ENCODE results near the gene GARIN3.

GARIN3 gene

GRCh38 chr5:157120102-157120501 is 46.0 kb downstream of the GARIN3 start:
- Histone ChIP-seq H3K9ac (ENCODE audit: low read depth in 1 of 2, low read length in 2 of 2) (no peak overlapping the region), H3K4me1 (ENCODE audit: control insufficient read depth in 2 of 2, insufficient read depth in 2 of 2, low read length in 2 of 2) (no peaks in the 10 kb centered on the region), H3K27ac (ENCODE audit: low read depth in 2 of 2, low read length in 2 of 2) (no peak overlapping the region), H3K36me3 (ENCODE audit: control insufficient read depth in 2 of 2, insufficient read depth in 2 of 2, low read length in 2 of 2) (no peaks in the 10 kb centered on the region), H3K27me3 (ENCODE audit: control insufficient read depth in 2 of 2, insufficient read depth in 2 of 2, low read length in 2 of 2) (no peaks in the 10 kb centered on the region), H3K4me3 (ENCODE audit: low read length in 2 of 2) (no peak overlapping the region), H3K9me3 (ENCODE audit: control insufficient read depth in 2 of 2, low read length in 2 of 2) (peaks cover 0 to 5% of the 10 kb centered on the region in 2 donors)

- Histone ChIP-seq H3K9me3 (ENCODE audit: control insufficient read depth in 2 of 2, low read length in 2 of 2) (peaks cover 0 to 5% of the 10 kb centered on the region in 2 donors), H3K4me1 (ENCODE audit: control insufficient read depth in 2 of 2, insufficient read depth in 2 of 2, low read length in 2 of 2) (no peaks in the 10 kb centered on the region), H3K27ac (ENCODE audit: low read depth in 2 of 2, low read length in 2 of 2) (no peak overlapping the region), H3K36me3 (ENCODE audit: control insufficient read depth in 2 of 2, insufficient read depth in 2 of 2, low read length in 2 of 2) (no peaks in the 10 kb centered on the region), H3K4me3 (ENCODE audit: low read length in 2 of 2) (no peak overlapping the region), H3K27me3 (ENCODE audit: control insufficient read depth in 2 of 2, insufficient read depth in 2 of 2, low read length in 2 of 2) (no peaks in the 10 kb centered on the region), H3K9ac (ENCODE audit: low read depth in 1 of 2, low read length in 2 of 2) (no peak overlapping the region)
Observed at GRCh38 chr5:157116483-157116954, 49.5 kb downstream of the GARIN3 start.

GRCh38 chr5:157115502-157115901 is 50.6 kb downstream of the GARIN3 start:
- Histone ChIP-seq H3K9me3 (ENCODE audit: control insufficient read depth in 2 of 2, low read length in 2 of 2) (no peaks in the 10 kb centered on the region), H3K36me3 (ENCODE audit: control insufficient read depth in 2 of 2, insufficient read depth in 2 of 2, low read length in 2 of 2) (no peaks in the 10 kb centered on the region), H3K27ac (ENCODE audit: low read depth in 2 of 2, low read length in 2 of 2) (no peak overlapping the region), H3K27me3 (ENCODE audit: control insufficient read depth in 2 of 2, insufficient read depth in 2 of 2, low read length in 2 of 2) (no peaks in the 10 kb centered on the region), H3K4me1 (ENCODE audit: control insufficient read depth in 2 of 2, insufficient read depth in 2 of 2, low read length in 2 of 2) (no peaks in the 10 kb centered on the region), H3K4me3 (ENCODE audit: low read length in 2 of 2) (no peak overlapping the region), H3K9ac (ENCODE audit: low read depth in 1 of 2, low read length in 2 of 2) (no peak overlapping the region)

- no peaks in the 10 kb centered on the region for H3K9me3 ChIP-seq (ENCODE audit: control insufficient read depth in 2 of 2, low read length in 2 of 2)
- H3K27me3 ChIP-seq (ENCODE audit: control insufficient read depth in 2 of 2, insufficient read depth in 2 of 2, low read length in 2 of 2), result no peaks in the 10 kb centered on the region
- no peak overlapping the region for H3K4me3 ChIP-seq (ENCODE audit: low read length in 2 of 2)
- H3K27ac ChIP-seq (ENCODE audit: low read depth in 2 of 2, low read length in 2 of 2), result no peak overlapping the region
- no peaks in the 10 kb centered on the region for H3K4me1 ChIP-seq (ENCODE audit: control insufficient read depth in 2 of 2, insufficient read depth in 2 of 2, low read length in 2 of 2)
- H3K9ac ChIP-seq (ENCODE audit: low read depth in 1 of 2, low read length in 2 of 2), result no peak overlapping the region
- H3K36me3 ChIP-seq (ENCODE audit: control insufficient read depth in 2 of 2, insufficient read depth in 2 of 2, low read length in 2 of 2), result no peaks in the 10 kb centered on the region
Observed at GRCh38 chr5:157115012-157115411, 51.1 kb downstream of the GARIN3 start.

- no peak overlapping the region for H3K9ac ChIP-seq (ENCODE audit: low read depth in 1 of 2, low read length in 2 of 2)
- H3K4me1 ChIP-seq (ENCODE audit: control insufficient read depth in 2 of 2, insufficient read depth in 2 of 2, low read length in 2 of 2), result no peaks in the 10 kb centered on the region
- no peaks in the 10 kb centered on the region for H3K36me3 ChIP-seq (ENCODE audit: control insufficient read depth in 2 of 2, insufficient read depth in 2 of 2, low read length in 2 of 2)
- H3K9me3 ChIP-seq (ENCODE audit: control insufficient read depth in 2 of 2, low read length in 2 of 2), result no peaks in the 10 kb centered on the region
- no peaks in the 10 kb centered on the region for H3K27me3 ChIP-seq (ENCODE audit: control insufficient read depth in 2 of 2, insufficient read depth in 2 of 2, low read length in 2 of 2)
- H3K4me3 ChIP-seq (ENCODE audit: low read length in 2 of 2), result no peak overlapping the region
- H3K27ac ChIP-seq (ENCODE audit: low read depth in 2 of 2, low read length in 2 of 2), result no peak overlapping the region
Observed at GRCh38 chr5:157113002-157113401, 53.1 kb downstream of the GARIN3 start.

Measured in mucosa of rectum (tissue), 2 donors.